Measurements from ENCODE around the gene MRM3. TPM values are rescaled to one million over a fixed set of nuclear protein-coding genes. Genes with fewer than 3 reads are reported as not detected.
"Not testable (repeated sequence)": the region's sequence is repeated elsewhere in the genome, so short reads cannot be mapped to it uniquely, and the experiment has no call there.

The MRM3 gene
- polyA plus RNA-seq, 1 donor from 2014 or later = 20.0 TPM

DNA sequence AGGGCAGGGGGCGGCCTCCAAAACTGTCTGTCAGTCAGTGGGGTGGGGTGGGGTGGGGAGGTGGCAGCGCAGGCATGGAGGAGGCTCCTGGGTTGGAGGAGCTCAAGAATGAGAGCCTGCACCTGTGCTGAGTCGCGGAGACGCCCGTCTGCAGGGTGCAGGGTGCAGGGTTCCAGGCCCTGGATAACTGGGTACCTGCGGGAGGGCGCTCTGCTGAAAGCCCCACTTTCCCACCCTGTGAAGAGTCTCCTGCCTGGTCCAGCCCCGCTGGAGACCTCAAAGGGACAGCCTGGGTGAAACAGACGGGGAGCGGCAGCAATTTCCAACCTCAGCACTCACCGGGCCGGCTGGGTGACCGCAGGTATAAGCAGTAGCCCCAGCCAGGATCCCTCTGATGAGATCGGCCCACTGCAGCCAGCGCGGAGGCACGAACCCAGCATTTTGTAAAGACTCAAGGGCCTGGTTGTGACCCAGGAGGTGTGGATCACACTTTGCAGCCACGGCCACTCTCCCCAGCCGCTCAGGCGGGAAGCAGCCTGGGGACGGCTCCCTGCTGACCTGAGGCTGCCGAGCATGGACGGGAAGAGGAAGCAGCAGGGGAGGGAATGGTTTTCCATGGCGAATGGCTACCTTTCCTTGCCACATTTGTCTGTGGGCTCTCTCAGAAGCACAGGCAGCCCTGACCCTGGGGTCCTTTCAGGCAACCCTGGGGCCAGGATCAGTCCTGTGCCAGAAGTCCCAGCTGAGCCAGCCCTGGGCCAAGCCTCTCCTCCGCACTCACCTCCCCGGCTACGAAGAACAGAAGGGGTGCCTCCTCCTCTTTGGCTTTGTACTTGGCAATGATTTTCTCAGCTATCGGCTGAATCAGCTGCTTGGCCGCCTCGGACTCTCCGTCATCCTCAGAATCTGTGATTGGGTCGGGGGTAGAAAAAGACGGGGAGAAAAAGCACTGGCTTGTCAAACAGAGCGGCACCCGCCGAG, 21.0 kb downstream of the MRM3 start:
- Histone ChIP-seq H3K9ac (ENCODE audit: low read length) (no peak overlapping the region), H3F3A (ENCODE audit: insufficient read depth, low read length, poor library complexity, severe bottlenecking) (no peaks in the 10 kb centered on the region), H3K27me3 (ENCODE audit: insufficient read depth, low read depth, low read length) (no peaks in the 10 kb centered on the region), H2AFZ (ENCODE audit: low read depth, low read length) (no peak overlapping the region), H3K36me3 (ENCODE audit: insufficient read depth, low read length) (no peaks in the 10 kb centered on the region), H3K79me2 (replicated peaks; ENCODE audit: insufficient read depth, low read length) (no peaks in the 10 kb centered on the region), H3K9me3 (ENCODE audit: low read length) (no peaks in the 10 kb centered on the region), H3K4me3 (ENCODE audit: low read length) (no peak overlapping the region), H3K27ac (ENCODE audit: low read length) (no peak overlapping the region), H3K9me2 (ENCODE audit: insufficient read depth, low read length) (no peaks in the 10 kb centered on the region), H4K20me1 (ENCODE audit: insufficient read depth) (no peaks in the 10 kb centered on the region), H3K4me2 (ENCODE audit: low read length) (no peak overlapping the region)
- TF ChIP-seq CTCF (IDR thresholded peaks at IDR 0.05; ENCODE audit: poor library complexity, severe bottlenecking) = no peak
- no peak for TF ChIP-seq EZH2 (IDR thresholded peaks at IDR 0.05; ENCODE audit: borderline replicate concordance, insufficient read depth, low read length, poor library complexity, severe bottlenecking)
- no peak for TF ChIP-seq TAF1 (IDR thresholded peaks at IDR 0.05; ENCODE audit: low read depth)
- TF ChIP-seq RAD21 (conservative IDR thresholded peaks at IDR 0.05) = no peak
- no peak for TF ChIP-seq MXI1 (conservative IDR thresholded peaks at IDR 0.05; ENCODE audit: poor library complexity, severe bottlenecking)
- TF ChIP-seq POLR2AphosphoS5 (IDR thresholded peaks at IDR 0.05) = no peak
- no peak for TF ChIP-seq REST (IDR thresholded peaks at IDR 0.05; ENCODE audit: borderline replicate concordance)
- TF ChIP-seq SMC3 (conservative IDR thresholded peaks at IDR 0.05; ENCODE audit: poor library complexity) = no peak
- no peak for TF ChIP-seq EP300 (conservative IDR thresholded peaks at IDR 0.05; ENCODE audit: poor library complexity, severe bottlenecking)

GRCh38 chr17:804541-805435, 22.6 kb downstream of the MRM3 start:
- no peaks in the 10 kb centered on the region for H3F3A ChIP-seq (ENCODE audit: insufficient read depth, low read length, poor library complexity, severe bottlenecking)
- no peaks in the 10 kb centered on the region for H3K9me3 ChIP-seq (ENCODE audit: low read length)
- H2AFZ ChIP-seq (ENCODE audit: low read depth, low read length) = no peak overlapping the region
- no peaks in the 10 kb centered on the region for H3K9me2 ChIP-seq (ENCODE audit: insufficient read depth, low read length)
- no peaks in the 10 kb centered on the region for H4K20me1 ChIP-seq (ENCODE audit: insufficient read depth)
- H3K4me3 ChIP-seq (ENCODE audit: low read length) = no peak overlapping the region
- TF ChIP-seq POLR2AphosphoS5 (IDR thresholded peaks at IDR 0.05) = no peak
- H3K36me3 ChIP-seq (ENCODE audit: insufficient read depth, low read length) = no peaks in the 10 kb centered on the region
- no peak overlapping the region for H3K27ac ChIP-seq (ENCODE audit: low read length)
- H3K4me2 ChIP-seq (ENCODE audit: low read length) = no peak overlapping the region
- H3K79me2 ChIP-seq (replicated peaks; ENCODE audit: insufficient read depth, low read length) = no peaks in the 10 kb centered on the region
- H3K9ac ChIP-seq (ENCODE audit: low read length) = no peak overlapping the region
- H3K27me3 ChIP-seq (ENCODE audit: insufficient read depth, low read depth, low read length) = no peaks in the 10 kb centered on the region

DNA sequence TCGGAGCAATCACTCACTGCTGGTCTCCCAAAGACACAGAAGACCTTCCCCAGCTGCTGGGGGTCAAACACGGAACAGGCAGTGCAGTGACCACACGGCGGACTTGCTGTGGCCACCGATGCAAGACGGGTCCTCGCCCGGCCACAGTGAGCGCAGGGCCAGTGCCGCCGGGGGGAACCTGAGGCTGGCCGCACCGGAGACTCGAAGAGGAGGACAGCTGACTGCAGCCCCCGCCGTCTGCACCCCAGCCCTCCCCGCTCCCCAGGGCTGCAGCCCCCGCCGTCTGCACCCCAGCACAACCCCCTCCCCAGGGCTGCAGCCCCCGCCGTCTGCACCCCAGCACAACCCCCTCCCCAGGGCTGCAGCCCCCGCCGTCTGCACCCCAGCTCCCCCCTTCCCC, 23.7 kb downstream of the MRM3 start:
- H3K9ac ChIP-seq (ENCODE audit: low read length); H3K27ac ChIP-seq (ENCODE audit: low read length); H3K9me2 ChIP-seq (ENCODE audit: insufficient read depth, low read length); H4K20me1 ChIP-seq (ENCODE audit: insufficient read depth); H3K9me3 ChIP-seq (ENCODE audit: low read length); H3F3A ChIP-seq (ENCODE audit: insufficient read depth, low read length, poor library complexity, severe bottlenecking); H3K36me3 ChIP-seq (ENCODE audit: insufficient read depth, low read length); H3K4me3 ChIP-seq (ENCODE audit: low read length); H3K79me2 ChIP-seq (replicated peaks; ENCODE audit: insufficient read depth, low read length); H3K4me2 ChIP-seq (ENCODE audit: low read length); H2AFZ ChIP-seq (ENCODE audit: low read depth, low read length); H3K27me3 ChIP-seq (ENCODE audit: insufficient read depth, low read depth, low read length): not testable (repeated sequence)
